Breast epithelium (tissue), 3 donors: ENCODE results near the gene SNCAIP.

ENCODE experiments used
- CTCF ChIP-seq, 3 donors: fragments of 450-650 bp; IDR thresholded peaks; one replicate each; pipeline ENCODE4 v1.5.1; 2016 to 2017; ENCODE audit warnings: antibody characterized with exemption in 3 of 3, mild to moderate bottlenecking in 3 of 3, moderate library complexity in 3 of 3
- POLR2A ChIP-seq: fragments of 450-650 bp; IDR thresholded peaks from one replicate; pipeline ENCODE4 v1.6.1; 2016; ENCODE audit warnings: antibody characterized with exemption, mild to moderate bottlenecking, moderate library complexity

- no peak for TF ChIP-seq CTCF (IDR thresholded peaks at IDR 0.05)
- TF ChIP-seq POLR2A = no peak
These were observed 39.5 kb downstream of the SNCAIP start for GRCh38 chr5:122351416-122352157.
